AG10803 (cell line): Measurements from ENCODE around the gene RBM18.

Source experiments
- DNase-seq: peaks from one replicate; pipeline ENCODE4 v3.0.0; 2010; ENCODE audit warnings: low read depth
- H3K4me3 ChIP-seq: 2 replicates; pipeline ENCODE4 v1.5.1; 2011; ENCODE audit warnings: mild to moderate bottlenecking, low read length, control low read depth
- TF ChIP-seq, protein P1 (sequence below): conservative IDR thresholded peaks from 2 replicates; pipeline ENCODE4 v1.5.1; 2011; ENCODE audit warnings: mild to moderate bottlenecking, low read length, control low read depth, inconsistent platforms

RBM18 gene

DNA sequence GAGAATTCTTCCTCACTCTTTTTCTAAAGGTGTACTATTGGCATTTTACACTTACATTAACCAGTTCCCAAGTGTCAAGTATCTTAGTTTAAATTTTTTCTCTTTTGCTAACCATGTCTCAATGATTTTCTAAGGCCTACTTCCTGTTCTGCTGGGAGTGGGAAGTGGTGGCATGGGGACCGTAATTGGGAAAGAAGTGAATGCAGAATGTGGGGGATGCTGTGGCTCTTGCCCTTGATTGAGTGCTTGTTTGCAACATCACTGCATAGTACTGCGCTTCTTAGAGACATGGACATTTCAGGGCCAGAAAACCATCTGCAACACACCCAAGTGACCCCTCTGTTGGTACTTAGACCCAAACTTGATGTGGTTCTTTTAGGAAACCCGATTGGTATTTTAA, 32.9 kb upstream of the RBM18 start:
- TF ChIP-seq, protein P1, sequence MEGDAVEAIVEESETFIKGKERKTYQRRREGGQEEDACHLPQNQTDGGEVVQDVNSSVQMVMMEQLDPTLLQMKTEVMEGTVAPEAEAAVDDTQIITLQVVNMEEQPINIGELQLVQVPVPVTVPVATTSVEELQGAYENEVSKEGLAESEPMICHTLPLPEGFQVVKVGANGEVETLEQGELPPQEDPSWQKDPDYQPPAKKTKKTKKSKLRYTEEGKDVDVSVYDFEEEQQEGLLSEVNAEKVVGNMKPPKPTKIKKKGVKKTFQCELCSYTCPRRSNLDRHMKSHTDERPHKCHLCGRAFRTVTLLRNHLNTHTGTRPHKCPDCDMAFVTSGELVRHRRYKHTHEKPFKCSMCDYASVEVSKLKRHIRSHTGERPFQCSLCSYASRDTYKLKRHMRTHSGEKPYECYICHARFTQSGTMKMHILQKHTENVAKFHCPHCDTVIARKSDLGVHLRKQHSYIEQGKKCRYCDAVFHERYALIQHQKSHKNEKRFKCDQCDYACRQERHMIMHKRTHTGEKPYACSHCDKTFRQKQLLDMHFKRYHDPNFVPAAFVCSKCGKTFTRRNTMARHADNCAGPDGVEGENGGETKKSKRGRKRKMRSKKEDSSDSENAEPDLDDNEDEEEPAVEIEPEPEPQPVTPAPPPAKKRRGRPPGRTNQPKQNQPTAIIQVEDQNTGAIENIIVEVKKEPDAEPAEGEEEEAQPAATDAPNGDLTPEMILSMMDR: no peak
- no peak overlapping the region for H3K4me3 ChIP-seq
- no peak for DNase-seq

DNA sequence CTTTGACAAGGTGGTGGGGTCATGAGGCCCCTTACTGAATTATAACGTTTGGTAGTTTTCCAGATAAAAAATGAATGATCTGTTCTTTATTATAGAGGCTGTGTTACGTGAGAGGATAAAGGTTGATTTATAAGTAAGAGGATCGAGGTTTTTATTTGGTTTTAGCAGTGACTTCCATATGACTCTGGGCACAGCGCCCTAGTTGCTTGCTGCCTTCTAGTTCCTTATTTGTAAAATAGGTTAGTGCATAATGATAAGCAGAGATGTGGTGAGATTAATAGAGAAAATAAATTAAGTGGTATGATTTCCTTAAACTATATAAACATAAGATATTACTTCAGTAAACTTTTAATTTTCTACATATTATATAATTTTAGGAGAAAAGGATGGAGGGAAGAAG, 29.9 kb upstream of the RBM18 start:
- no peak for DNase-seq
- TF ChIP-seq, protein P1: no peak
- H3K4me3 ChIP-seq: no peak overlapping the region

DNA sequence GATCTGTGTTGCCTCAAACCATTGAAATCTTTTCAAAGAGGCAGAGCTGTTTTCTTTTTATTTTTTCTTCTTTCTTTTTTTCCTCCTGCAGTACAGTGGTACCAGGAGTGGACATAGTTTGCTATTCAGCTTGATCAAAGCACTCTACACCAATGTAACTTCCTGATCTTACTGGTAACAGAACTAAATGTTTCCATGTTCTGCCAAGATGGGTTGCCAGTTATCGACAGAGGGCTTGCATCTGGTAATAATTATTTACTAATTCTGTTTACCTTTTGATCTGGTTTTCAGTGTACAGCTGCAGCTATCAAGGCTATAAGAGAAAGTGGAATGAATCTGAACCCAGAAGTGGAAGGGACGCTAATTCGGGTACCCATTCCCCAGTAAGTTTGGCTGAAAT, 26.8 kb upstream of the RBM18 start:
- TF ChIP-seq, protein P1: no peak
- no peak overlapping the region for H3K4me3 ChIP-seq

DNA sequence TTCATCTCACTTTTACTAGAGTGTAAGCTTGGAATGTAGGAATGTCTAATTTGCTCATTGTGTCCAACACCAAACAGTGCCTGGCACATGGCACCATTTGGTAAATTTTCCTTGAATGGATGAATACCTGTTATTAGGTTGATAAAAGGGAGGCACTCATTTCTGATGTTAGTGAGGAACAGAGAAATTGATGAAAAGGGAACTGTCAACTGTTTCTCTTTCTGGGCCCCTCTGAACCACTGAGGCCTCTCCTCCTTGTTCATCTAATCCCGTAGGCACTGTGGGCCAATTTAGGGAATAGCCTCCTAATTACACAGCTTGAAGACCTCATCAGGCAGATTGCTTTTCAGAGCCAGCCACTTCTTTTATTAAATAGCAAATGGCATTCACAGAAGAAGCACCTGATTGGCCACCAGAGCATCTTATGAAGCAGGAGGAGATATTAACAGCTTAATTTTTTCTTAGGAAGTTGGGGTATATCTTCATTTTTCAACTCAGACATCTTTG, 22.6 kb upstream of the RBM18 start:
- no peak for DNase-seq
- H3K4me3 ChIP-seq: no peak overlapping the region
- TF ChIP-seq, protein P1: no peak

More for the DNA sequence above, 26.8 kb upstream of the RBM18 start:
- DNase-seq: no peak

DNA sequence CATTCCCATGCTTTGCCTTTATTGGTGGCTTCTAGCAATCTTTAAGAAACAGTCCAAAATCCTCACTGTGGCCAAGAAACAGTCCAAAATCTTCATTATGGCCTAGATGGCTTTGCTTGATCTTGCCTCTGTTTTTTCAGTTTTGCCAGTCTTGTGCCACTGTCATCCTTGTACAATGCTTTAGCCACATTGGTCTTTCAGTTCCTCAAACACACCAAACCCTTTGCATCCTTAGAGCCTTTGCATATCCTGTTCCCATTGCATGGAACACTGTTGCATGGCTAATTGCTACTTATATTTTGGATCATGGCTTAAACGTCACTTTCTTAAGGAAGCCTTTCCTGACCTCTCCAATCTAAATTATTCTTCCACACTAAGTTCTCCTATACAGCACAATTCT, 22.1 kb upstream of the RBM18 start:
- DNase-seq: no peak
- TF ChIP-seq, protein P1: no peak
- H3K4me3 ChIP-seq: no peak overlapping the region

DNA sequence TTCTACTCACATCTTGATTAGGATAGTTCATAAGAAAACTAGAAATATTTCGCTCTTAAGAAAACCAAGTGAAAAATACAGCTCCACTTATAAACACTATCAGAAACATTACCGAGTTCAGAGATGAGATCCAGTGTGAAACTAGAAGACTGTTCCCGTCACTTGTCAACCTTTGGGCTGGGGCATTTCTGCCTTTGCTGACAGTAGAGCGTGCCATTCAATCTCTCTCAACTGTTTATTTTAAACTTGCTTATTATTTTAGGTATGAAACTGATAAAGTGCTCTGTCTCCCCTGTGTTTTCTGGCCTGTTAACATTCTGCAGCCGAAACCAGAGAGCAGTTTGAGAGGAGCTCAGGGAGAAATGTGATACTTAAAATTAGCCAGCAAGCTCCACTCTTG, 16.7 kb upstream of the RBM18 start:
- DNase-seq: no peak
- H3K4me3 ChIP-seq: no peak overlapping the region
- TF ChIP-seq, protein P1: no peak

DNA sequence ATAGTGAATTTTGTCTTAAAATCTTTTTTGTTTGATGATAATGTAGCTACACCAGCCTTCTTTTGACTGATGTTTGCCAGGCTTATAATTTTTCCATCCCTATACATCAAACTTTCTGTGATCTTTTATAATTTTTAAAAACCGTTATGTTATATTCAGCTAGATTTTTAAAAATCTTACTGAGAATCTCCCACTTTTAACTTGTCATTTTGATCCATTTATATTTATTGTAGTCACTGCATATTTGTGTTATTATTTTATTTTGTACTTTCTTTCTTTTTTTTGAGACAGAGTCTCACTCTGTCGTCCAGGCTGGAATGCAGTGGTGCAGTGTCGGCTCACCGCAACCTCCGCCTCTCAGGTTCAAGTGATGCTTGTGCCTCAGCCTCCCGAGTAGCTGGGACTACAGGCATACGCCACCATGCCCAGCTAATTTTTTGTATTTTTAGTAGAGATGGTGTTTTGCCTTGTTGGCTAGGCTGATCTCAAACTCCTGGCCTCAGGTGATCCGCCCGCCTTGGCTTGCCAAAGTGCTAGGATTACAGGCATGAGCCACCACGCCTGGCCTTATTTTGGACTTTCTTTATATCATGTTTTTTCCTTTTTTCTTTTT, 12.8 kb upstream of the RBM18 start:
- no peak for DNase-seq
- no peak overlapping the region for H3K4me3 ChIP-seq
- TF ChIP-seq, protein P1: no peak
